NB4 (cell line): ENCODE measurements around the gene OBP2B.
A peak's percentile ranks its signal among the peaks of the same experiment; 100 is the strongest.

Experiments used
- CTCF ChIP-seq: IDR thresholded peaks from one replicate; pipeline ENCODE4 v1.5.1; 2012; ENCODE audit warnings: low read depth, low read length
- MAX ChIP-seq: IDR thresholded peaks from 2 replicates; pipeline ENCODE4 v1.6.1; 2011; ENCODE audit warnings: low read depth, low read length
- MYC ChIP-seq: IDR thresholded peaks from 2 replicates; pipeline ENCODE4 v1.6.1; 2011; ENCODE audit warnings: low read depth, low read length
- POLR2A ChIP-seq: IDR thresholded peaks from 2 replicates; pipeline ENCODE4 v1.6.1; 2011; ENCODE audit warnings: mild to moderate bottlenecking; ENCODE audit not compliant: insufficient read length; ENCODE audit errors: extremely low read depth

DNA sequence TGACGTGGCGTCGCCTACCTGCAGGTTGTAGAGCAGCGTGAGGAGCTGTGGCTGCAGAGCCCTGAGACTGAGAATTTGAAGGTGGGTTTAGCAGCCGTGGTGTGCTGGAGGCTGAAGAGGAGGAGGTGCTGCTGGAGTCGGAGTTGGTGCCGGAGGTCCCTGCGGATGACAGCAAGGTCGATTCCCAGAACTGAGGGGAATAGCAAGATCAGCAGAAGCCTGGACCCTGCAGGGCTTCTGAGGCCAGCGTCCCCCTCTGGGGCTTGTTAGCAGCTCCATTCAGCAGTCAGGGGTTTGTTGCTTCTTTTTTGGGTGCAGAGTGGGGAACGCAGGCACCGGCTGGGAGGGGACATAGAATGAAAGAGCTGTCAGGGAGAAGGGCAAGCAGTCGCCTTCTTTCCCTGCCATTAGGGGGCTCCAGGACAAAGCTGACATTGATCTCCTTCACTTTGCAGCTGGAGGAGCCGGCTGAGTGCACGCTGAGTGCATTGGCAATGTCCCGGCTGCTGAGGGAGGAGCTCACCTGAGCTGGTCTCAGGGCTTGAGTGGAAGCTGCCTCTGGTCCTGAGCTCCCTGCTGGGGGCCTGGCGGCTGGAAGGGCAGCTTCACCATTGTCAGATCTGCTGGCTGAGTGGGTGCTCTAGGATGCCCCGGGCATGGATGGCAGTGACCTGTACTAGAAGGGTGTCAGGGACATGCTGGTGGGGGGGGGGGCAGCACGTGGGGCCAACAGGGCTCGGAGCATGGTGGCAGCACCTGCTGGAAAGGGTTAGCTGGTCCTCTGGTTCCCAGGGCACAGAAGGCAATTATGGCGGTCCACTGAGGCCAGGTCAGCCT lies 20.8 kb downstream of the OBP2B start:
- TF ChIP-seq CTCF: peak; percentile 45
- no peak for TF ChIP-seq MAX
- TF ChIP-seq POLR2A: no peak
- TF ChIP-seq MYC: no peak
